ENCODE data around the gene GPANK1.

Gene GPANK1

GRCh38 chr6:31665501-31666336 is 922 bp upstream of the GPANK1 start, which contains the start of gene CSNK2B (continued):
- TF ChIP-seq ZNF747 (tag by site-specific recombination; IDR thresholded peaks at IDR 0.05), result no peak
- peak; percentile 95 for TF ChIP-seq ZNF10 (tag by site-specific recombination; IDR thresholded peaks at IDR 0.05)
- TF ChIP-seq KLF16 (tag by site-specific recombination; IDR thresholded peaks at IDR 0.05), result peak; percentile 58
- peak; percentile 80 for TF ChIP-seq ZNF398 (tag by site-specific recombination; IDR thresholded peaks at IDR 0.05)
- TF ChIP-seq ZNF600 (tag by site-specific recombination; IDR thresholded peaks at IDR 0.05), result peak; percentile 9; the same call in 1 of the 2 replicates
- peak; percentile 97 for TF ChIP-seq SP2 (tag by site-specific recombination; IDR thresholded peaks at IDR 0.05)
- TF ChIP-seq YY1 (tag by site-specific recombination; IDR thresholded peaks at IDR 0.05), result peak; percentile 22; the same call in 1 of the 2 replicates
- TF ChIP-seq FEZF1 (tag by site-specific recombination; IDR thresholded peaks at IDR 0.05), result no peak
- TF ChIP-seq SCRT2 (tag by site-specific recombination; IDR thresholded peaks at IDR 0.05), result peak; percentile 6
- peak; percentile 96 for TF ChIP-seq ZNF341 (tag by site-specific recombination; IDR thresholded peaks at IDR 0.05; ENCODE audit: low read depth)
- no peak for TF ChIP-seq ZNF530 (tag by site-specific recombination; IDR thresholded peaks at IDR 0.05; ENCODE audit: low read depth)
- TF ChIP-seq ZNF292 (tag by site-specific recombination; IDR thresholded peaks at IDR 0.05; ENCODE audit: borderline replicate concordance, low read depth), result no peak
- TF ChIP-seq, protein P1, sequence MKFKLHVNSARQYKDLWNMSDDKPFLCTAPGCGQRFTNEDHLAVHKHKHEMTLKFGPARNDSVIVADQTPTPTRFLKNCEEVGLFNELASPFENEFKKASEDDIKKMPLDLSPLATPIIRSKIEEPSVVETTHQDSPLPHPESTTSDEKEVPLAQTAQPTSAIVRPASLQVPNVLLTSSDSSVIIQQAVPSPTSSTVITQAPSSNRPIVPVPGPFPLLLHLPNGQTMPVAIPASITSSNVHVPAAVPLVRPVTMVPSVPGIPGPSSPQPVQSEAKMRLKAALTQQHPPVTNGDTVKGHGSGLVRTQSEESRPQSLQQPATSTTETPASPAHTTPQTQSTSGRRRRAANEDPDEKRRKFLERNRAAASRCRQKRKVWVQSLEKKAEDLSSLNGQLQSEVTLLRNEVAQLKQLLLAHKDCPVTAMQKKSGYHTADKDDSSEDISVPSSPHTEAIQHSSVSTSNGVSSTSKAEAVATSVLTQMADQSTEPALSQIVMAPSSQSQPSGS (tag by site-specific recombination; IDR thresholded peaks at IDR 0.05; ENCODE audit: low read depth), result no peak
- TF ChIP-seq, protein P2, sequence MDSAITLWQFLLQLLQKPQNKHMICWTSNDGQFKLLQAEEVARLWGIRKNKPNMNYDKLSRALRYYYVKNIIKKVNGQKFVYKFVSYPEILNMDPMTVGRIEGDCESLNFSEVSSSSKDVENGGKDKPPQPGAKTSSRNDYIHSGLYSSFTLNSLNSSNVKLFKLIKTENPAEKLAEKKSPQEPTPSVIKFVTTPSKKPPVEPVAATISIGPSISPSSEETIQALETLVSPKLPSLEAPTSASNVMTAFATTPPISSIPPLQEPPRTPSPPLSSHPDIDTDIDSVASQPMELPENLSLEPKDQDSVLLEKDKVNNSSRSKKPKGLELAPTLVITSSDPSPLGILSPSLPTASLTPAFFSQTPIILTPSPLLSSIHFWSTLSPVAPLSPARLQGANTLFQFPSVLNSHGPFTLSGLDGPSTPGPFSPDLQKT (IDR thresholded peaks at IDR 0.05; ENCODE audit: borderline replicate concordance, low read depth, low read length), result peak; percentile 74; the same call in 1 of the 2 replicates
- TF ChIP-seq TCF7L2 (IDR thresholded peaks at IDR 0.05; ENCODE audit: borderline replicate concordance, low read depth, low read length), result peak; percentile 44; the same call in 1 of the 2 replicates
- TF ChIP-seq, protein P3, sequence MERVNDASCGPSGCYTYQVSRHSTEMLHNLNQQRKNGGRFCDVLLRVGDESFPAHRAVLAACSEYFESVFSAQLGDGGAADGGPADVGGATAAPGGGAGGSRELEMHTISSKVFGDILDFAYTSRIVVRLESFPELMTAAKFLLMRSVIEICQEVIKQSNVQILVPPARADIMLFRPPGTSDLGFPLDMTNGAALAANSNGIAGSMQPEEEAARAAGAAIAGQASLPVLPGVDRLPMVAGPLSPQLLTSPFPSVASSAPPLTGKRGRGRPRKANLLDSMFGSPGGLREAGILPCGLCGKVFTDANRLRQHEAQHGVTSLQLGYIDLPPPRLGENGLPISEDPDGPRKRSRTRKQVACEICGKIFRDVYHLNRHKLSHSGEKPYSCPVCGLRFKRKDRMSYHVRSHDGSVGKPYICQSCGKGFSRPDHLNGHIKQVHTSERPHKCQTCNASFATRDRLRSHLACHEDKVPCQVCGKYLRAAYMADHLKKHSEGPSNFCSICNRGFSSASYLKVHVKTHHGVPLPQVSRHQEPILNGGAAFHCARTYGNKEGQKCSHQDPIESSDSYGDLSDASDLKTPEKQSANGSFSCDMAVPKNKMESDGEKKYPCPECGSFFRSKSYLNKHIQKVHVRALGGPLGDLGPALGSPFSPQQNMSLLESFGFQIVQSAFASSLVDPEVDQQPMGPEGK (tag by site-specific recombination; IDR thresholded peaks at IDR 0.05), result peak; percentile 99
- TF ChIP-seq TSHZ1 (tag by site-specific recombination; IDR thresholded peaks at IDR 0.05; ENCODE audit: borderline replicate concordance), result 0 out of 2 replicates have a peak, but pooled peaks have one; percentile 8
- TF ChIP-seq ZNF548 (tag by site-specific recombination; IDR thresholded peaks at IDR 0.05), result no peak
- TF ChIP-seq ZEB2 (tag by site-specific recombination; IDR thresholded peaks at IDR 0.05), result peak; percentile 65; the same call in 1 of the 2 replicates
- peak; percentile 48; the same call in 1 of the 2 replicates for TF ChIP-seq GLIS2 (tag by site-specific recombination; IDR thresholded peaks at IDR 0.05)
- no peak for TF ChIP-seq ZNF544 (tag by site-specific recombination; IDR thresholded peaks at IDR 0.05)
- TF ChIP-seq ZNF76 (tag by site-specific recombination; IDR thresholded peaks at IDR 0.05; ENCODE audit: borderline replicate concordance, low read depth), result peak; percentile 96
- no peak; the same call in 1 of the 2 replicates for TF ChIP-seq ZBTB7A (tag by site-specific recombination; IDR thresholded peaks at IDR 0.05; ENCODE audit: low read depth)
- TF ChIP-seq ZNF335 (tag by site-specific recombination; conservative IDR thresholded peaks at IDR 0.05), result peak; percentile 99
- 0 out of 2 replicates have a peak, but pooled peaks have one; percentile 57 for TF ChIP-seq ZSCAN5A (tag by site-specific recombination; IDR thresholded peaks at IDR 0.05)
- TF ChIP-seq ZNF23 (tag by site-specific recombination; IDR thresholded peaks at IDR 0.05; ENCODE audit: borderline replicate concordance), result no peak

Data from HEK293 (cell line).